Measurements from ENCODE around the gene MPL.

The MPL gene

GRCh38 chr1:43306688-43307457, 30.7 kb upstream of the MPL start:
- no peak for DNase-seq (ENCODE audit: extremely low read depth, low read depth)
- TF ChIP-seq CTCF (IDR thresholded peaks at IDR 0.05; ENCODE audit: low read depth, low read length) = no peak

- no peak for TF ChIP-seq CTCF (IDR thresholded peaks at IDR 0.05; ENCODE audit: low read depth, low read length)
- no peak for DNase-seq (ENCODE audit: extremely low read depth, low read depth)
Observed at GRCh38 chr1:43307458-43308158, 30.0 kb upstream of the MPL start.

DNA sequence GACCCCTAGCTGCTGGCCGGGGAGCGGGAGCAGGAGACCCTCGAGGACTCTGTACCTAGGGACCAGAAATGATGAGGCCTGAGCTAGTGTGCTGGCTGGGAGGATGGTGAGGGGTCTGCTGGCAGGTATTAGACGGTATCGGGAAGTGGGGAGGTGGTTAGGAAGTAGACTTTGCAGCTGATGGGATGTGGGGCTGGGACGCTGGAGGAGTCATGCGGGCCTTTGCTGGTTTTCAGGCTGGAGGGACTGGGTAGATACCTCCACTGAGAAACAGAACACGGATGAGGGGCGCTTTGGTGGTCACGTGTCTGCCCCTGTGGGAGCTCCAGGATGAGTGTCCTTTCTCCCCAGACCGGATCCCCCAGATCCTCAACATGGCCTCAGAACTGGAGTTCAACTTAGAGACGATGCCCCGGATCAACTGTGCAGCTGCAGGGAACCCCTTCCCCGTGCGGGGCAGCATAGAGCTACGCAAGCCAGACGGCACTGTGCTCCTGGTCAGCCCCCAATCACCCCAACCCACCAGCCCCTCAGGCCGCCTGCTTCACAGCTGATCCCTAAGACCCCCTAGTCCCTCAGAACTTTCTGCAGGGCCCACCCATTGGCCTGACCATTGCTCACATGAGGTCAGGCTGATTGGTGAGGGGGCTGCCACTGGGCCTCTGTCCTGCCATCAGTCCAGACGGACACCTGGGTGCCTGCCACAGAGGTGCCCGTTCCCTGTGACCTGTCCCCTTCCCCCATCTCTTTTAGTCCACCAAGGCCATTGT, 28.8 kb upstream of the MPL start:
- no peak for DNase-seq (ENCODE audit: extremely low read depth, low read depth)
- TF ChIP-seq CTCF (IDR thresholded peaks at IDR 0.05; ENCODE audit: low read depth, low read length) = no peak

DNA sequence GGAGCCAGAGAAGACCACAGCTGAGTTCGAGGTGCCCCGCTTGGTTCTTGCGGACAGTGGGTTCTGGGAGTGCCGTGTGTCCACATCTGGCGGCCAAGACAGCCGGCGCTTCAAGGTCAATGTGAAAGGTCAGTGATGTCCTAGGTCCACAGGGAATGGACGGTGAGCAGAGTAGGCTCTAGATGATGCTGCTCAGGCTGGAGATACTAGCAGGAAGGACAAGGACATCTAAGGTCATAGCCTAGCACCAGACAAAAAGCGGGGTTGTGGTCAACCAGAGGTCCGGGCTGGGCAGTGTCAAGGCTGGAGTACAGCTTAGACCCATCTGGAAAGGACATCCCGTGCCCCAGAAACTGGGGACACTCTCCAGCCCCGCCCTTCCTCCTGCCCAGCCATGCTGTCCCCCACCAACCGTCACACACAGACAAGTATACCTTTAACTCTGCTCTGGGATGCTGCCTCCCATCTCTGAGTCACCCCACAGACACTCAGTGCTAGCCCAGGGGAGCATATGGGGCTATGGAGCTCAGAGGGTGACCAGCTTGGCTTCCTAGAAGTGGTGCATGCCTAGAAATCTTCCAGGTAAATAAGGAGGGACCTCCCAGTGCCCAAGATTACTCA, 28.1 kb upstream of the MPL start:
- no peak for DNase-seq (ENCODE audit: extremely low read depth, low read depth)
- no peak for TF ChIP-seq CTCF (IDR thresholded peaks at IDR 0.05; ENCODE audit: low read depth, low read length)

DNA sequence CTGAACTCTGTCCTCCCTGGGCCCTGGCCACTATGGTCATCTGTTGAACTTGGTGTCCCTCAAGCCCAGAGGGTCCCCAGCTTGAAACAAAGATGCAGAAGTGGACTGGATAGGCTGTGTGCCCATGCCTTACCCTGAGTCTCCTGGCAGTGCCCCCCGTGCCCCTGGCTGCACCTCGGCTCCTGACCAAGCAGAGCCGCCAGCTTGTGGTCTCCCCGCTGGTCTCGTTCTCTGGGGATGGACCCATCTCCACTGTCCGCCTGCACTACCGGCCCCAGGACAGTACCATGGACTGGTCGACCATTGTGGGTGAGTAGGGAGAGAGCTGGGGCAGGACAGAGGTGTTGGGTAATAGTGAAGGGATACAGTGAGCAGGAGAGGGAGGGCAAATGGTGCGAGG, 26.1 kb upstream of the MPL start:
- no peak for TF ChIP-seq CTCF (IDR thresholded peaks at IDR 0.05; ENCODE audit: low read depth, low read length)
- DNase-seq (ENCODE audit: extremely low read depth, low read depth) = no peak

DNA sequence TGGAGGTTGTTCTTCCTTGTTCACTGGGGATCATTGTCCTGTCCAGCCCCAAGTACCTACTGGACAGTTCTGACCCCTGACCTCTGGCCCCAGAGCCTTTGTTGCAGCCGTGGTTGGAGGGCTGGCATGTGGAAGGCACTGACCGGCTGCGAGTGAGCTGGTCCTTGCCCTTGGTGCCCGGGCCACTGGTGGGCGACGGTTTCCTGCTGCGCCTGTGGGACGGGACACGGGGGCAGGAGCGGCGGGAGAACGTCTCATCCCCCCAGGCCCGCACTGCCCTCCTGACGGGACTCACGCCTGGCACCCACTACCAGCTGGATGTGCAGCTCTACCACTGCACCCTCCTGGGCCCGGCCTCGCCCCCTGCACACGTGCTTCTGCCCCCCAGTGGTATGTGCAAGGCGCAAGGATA, 25.4 kb upstream of the MPL start:
- TF ChIP-seq CTCF (IDR thresholded peaks at IDR 0.05; ENCODE audit: low read depth, low read length) = no peak
- no peak for DNase-seq (ENCODE audit: extremely low read depth, low read depth)

All from AG09319 (cell line).